A172 (cell line): ENCODE measurements around the gene MKS1. TPM values are rescaled to one million over a fixed set of nuclear protein-coding genes. Genes with fewer than 3 reads are reported as not detected.

Source experiments
- DNase-seq: peaks from one replicate; pipeline ENCODE4 v3.0.0-alpha.2; 2015; ENCODE audit warnings: low spot score
- total RNA-seq: library from RNA; depleted of rRNA; stranded (reverse); fragments of >200 nt; shearing (Covaris generic); gene quantifications from 2 replicates; pipeline ENCODE4 v1.2.3, GENCODE V29; 2014

MKS1 gene
- total RNA-seq, 1 experiment from 2014 or later = 10.3 TPM

GRCh38 chr17:58200024-58200633 is 18.9 kb downstream of the MKS1 start:
- DNase-seq = peak; percentile 66

GRCh38 chr17:58196610-58197009 is 22.4 kb downstream of the MKS1 start:
- DNase-seq = no peak

- no peak for DNase-seq
Observed at GRCh38 chr17:58195518-58196123, 23.4 kb downstream of the MKS1 start.

GRCh38 chr17:58193641-58194255 is 25.3 kb downstream of the MKS1 start:
- no peak for DNase-seq

GRCh38 chr17:58192612-58193011 is 26.4 kb downstream of the MKS1 start, which contains the start of gene EPX:
Gene EPX, plus strand, starts transcription at chr17:58192726. Its CDS starts 121 bp downstream, at chr17:58192847.
- no peak for DNase-seq

GRCh38 chr17:58191241-58191896 is 27.7 kb downstream of the MKS1 start:
- DNase-seq = no peak

GRCh38 chr17:58189436-58190146 is 29.5 kb downstream of the MKS1 start:
- peak; percentile 95 for DNase-seq

- DNase-seq = no peak
Observed at GRCh38 chr17:58187675-58188074, 31.4 kb downstream of the MKS1 start.

GRCh38 chr17:58187063-58187462 is 32.0 kb downstream of the MKS1 start:
- DNase-seq = no peak

GRCh38 chr17:58186591-58186990 is 32.5 kb downstream of the MKS1 start:
- DNase-seq = no peak

- no peak for DNase-seq
Observed at GRCh38 chr17:58184986-58185761, 33.9 kb downstream of the MKS1 start.

- peak; percentile 86 for DNase-seq
Observed at GRCh38 chr17:58184308-58184985, 34.6 kb downstream of the MKS1 start.

GRCh38 chr17:58183514-58183913 is 35.5 kb downstream of the MKS1 start:
- DNase-seq = no peak

GRCh38 chr17:58181796-58182195 is 37.3 kb downstream of the MKS1 start:
- no peak for DNase-seq

- no peak for DNase-seq
Observed at GRCh38 chr17:58176200-58176599, 42.9 kb downstream of the MKS1 start.

GRCh38 chr17:58174871-58175270 is 44.2 kb downstream of the MKS1 start:
- no peak for DNase-seq

GRCh38 chr17:58172369-58173071 is 46.5 kb downstream of the MKS1 start:
- peak; percentile 28 for DNase-seq

GRCh38 chr17:58170622-58171021 is 48.4 kb downstream of the MKS1 start:
- no peak for DNase-seq

GRCh38 chr17:58166682-58167081 is 52.4 kb downstream of the MKS1 start, which contains the start of gene OR4D2:
Gene OR4D2, plus strand, starts transcription at chr17:58166982. Its CDS starts 2,674 bp downstream, at chr17:58169656.
- DNase-seq = no peak

GRCh38 chr17:58165981-58166380 is 53.1 kb downstream of the MKS1 start:
- no peak for DNase-seq
